Thoracic aorta (tissue), 2 donors: ENCODE results near the gene CEP104. TPM values are rescaled to one million over a fixed set of nuclear protein-coding genes. Genes with fewer than 3 reads are reported as not detected.

Source experiments
- ATAC-seq: fragments of 150-250 bp; one replicate; pipeline ENCODE4 v1.8.0; 2017; ENCODE audit warnings: low read depth; ENCODE audit not compliant: insufficient number of reproducible peaks, low FRiP score
- DNase-seq: peaks from one replicate; pipeline ENCODE4 v3.0.0-alpha.2; 2020; ENCODE audit warnings: low spot score
- H3K27ac ChIP-seq, 2 donors: fragments of 200-600 bp; sonication (generic); 1 replicate in 1 of 2; 2 replicates in 1 of 2; pipeline ENCODE4 v1.5.1; 2016; ENCODE audit warnings: mild to moderate bottlenecking in 2 of 2, moderate library complexity in 2 of 2
- H3K27me3 ChIP-seq: fragments of 200-600 bp; sonication (generic); replicated peaks from 2 replicates; pipeline ENCODE4 v1.6.0; 2016; ENCODE audit warnings: mild to moderate bottlenecking; ENCODE audit not compliant: insufficient read depth
- H3K36me3 ChIP-seq: fragments of 200-600 bp; sonication (generic); one replicate; pipeline ENCODE4 v1.5.1; 2016
- H3K4me1 ChIP-seq, 2 donors: fragments of 200-600 bp; sonication (generic); 1 replicate in 1 of 2; 2 replicates in 1 of 2; pipeline versions ENCODE4 v1.5.1 to v1.6.0; 2016; ENCODE audit warnings: low read depth in 2 of 2, mild to moderate bottlenecking in 1 of 2; ENCODE audit not compliant: control insufficient read depth in 1 of 2
- H3K4me3 ChIP-seq: fragments of 200-600 bp; sonication (generic); 2 replicates; pipeline ENCODE4 v1.5.1; 2016; ENCODE audit warnings: mild to moderate bottlenecking
- H3K9me3 ChIP-seq: fragments of 200-600 bp; sonication (generic); 2 replicates; pipeline ENCODE4 v1.5.1; 2016
- CTCF ChIP-seq: fragments of 200-600 bp; sonication (generic); IDR thresholded peaks from one replicate; pipeline ENCODE4 v1.5.1; 2019; ENCODE audit warnings: antibody characterized with exemption
- total RNA-seq, 2 donors: library from RNA; depleted of rRNA; stranded (reverse); fragments of >200 nt; gene quantifications; one replicate each; pipeline versions ENCODE4 v1.1.0 to v1.2.3, GENCODE V29; 2016

Gene CEP104
- total RNA-seq, 2 donors from 2014 or later, result 27.3 to 59.2 TPM

DNA sequence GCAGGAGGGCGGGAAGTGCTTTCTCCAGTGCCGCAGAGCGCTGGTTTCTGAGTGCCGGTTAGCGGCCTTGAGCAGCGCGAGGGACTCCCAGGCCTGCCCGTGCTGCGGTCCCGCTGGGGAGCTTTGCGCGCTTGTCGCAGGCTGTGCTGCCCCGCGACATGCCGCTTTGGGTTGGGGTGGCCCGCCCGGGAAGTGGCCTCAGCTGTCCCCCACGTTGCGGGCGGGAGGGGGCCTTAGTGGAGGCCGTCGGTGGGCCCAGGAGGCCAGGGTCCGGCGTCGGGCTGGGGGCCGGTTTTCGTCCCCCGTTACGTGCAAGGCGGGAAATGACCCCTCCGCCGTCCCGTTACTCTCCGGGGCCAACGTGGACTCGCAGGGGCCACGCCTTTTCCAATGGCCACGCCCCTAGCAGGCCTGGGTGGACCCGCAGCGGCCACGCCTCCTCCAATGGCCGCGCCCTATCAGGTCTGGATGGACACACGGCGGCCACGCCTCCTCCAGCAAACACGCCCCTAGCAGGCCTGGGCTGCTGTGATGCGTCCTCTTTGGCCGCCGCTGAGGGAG, 44.0 kb upstream of the CEP104 start:
- Histone ChIP-seq H3K27me3 (no peaks in the 10 kb centered on the region), H3K9me3 (peaks cover 6% of the 10 kb centered on the region), H3K27ac (peak overlapping the region; percentile 87 to 98), H3K4me1 (peaks cover 7 to 10% of the 10 kb centered on the region in 2 donors), H3K4me3 (peak overlapping the region; percentile 99), H3K36me3 (no peaks in the 10 kb centered on the region)
- DNase-seq, result peak; percentile 92
- peak; percentile 70 for ATAC-seq
- TF ChIP-seq CTCF, result no peak

DNA sequence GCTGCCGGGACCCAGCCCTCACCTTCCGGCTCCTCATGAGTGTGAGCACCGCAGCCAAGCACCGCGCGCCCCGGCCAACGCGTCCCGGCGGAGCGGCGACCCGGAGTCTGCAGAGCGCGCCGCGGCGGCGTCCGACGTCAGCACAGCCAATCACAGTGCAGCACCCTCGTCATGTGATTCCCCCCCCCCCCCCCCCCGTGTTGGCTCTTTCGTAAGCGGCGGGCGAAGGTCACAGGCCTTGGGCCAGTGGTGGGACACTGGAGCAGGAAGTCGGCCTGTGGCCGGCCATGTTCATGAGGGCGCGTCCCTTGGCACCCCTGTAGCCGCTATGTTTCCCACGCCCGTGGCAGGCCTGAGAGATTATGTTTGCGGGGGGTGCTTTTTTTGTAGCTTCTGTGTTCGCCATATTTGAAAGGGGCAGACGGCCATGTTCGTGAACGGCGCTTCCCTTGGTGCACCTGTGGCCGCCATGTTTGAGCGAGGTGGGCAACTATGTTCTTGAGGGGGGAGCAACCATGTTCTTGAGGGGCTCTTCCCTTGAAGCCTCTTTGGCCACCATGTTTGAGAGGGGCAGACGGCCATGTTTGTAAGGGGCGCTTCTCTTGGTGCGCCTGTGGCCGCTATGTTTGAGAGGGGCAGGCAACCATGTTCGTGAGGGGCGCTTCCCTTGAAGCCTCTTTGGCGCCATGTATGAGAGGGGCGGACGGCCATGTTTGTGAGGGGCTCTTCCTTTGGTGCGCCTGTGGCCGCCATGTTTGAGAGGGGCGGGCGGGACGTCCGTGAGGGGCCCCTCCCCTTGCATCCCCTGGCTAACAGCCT, 43.3 kb upstream of the CEP104 start, which contains the start of gene C1orf174:
TSS of gene C1orf174 (minus strand) at position 123 of the 819 bp plus-strand sequence. CDS start at position 37, 86 bp downstream.
- Histone ChIP-seq H3K4me3 (peak within 1 kb of the TSS; percentile 99), H3K36me3 (no peaks in the 10 kb centered on the region), H3K9me3 (peaks cover 6% of the 10 kb centered on the region), H3K4me1 (peaks cover 7 to 10% of the 10 kb centered on the region in 2 donors), H3K27ac (peak within 1 kb of the TSS; percentile 87 to 98), H3K27me3 (no peaks in the 10 kb centered on the region)
- DNase-seq, result peak; percentile 94
- no peak for TF ChIP-seq CTCF
- peak; percentile 90 for ATAC-seq

- no peaks in the 10 kb centered on the region for H3K27me3 ChIP-seq
- no peak for ATAC-seq
- DNase-seq, result no peak
- peak overlapping the region; percentile 87 to 98 for H3K27ac ChIP-seq
- H3K4me1 ChIP-seq, result peaks cover 7 to 10% of the 10 kb centered on the region in 2 donors
- H3K9me3 ChIP-seq, result peaks cover 6% of the 10 kb centered on the region
- H3K4me3 ChIP-seq, result peak overlapping the region; percentile 99
- H3K36me3 ChIP-seq, result no peaks in the 10 kb centered on the region
- TF ChIP-seq CTCF, result no peak
Measured at GRCh38 chr1:3899754-3900149, 42.7 kb upstream of the CEP104 start.

DNA sequence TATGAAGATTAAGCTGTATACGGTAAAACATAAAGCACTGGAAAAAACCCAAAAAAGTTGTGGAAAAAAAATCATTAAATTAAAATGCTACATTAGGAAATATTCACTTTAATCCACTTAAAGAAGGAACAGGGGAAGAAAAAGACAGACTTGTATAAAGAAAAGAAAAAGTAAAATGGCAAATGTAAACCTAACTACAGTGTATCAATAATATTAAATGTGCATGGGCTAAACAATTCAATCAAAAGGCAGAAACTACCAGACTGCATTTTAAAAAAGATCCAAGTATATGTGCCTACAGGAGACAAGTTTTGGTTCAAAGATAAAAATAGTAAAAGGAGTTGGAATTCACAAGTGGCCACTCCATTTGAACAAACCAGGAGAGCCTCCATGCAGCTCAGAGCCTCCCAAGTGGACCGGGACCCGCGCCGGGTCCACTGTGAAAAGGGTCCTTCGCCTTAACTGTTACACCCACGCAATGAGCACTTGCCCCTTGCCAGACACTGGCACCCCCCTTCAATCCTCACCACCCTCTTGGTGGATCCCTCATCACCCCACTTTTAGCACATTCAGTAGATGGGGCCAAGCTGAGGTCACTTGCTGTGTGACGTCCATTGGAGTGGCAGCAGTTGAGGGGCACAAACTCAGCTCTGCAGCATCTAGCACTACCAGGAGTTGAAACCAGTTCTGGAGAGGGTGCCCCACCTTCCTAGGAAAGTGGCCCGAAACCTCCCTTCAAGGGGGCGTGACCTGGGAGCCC, 42.2 kb upstream of the CEP104 start:
- H3K9me3 ChIP-seq, result peaks cover 6% of the 10 kb centered on the region
- DNase-seq, result no peak
- H3K27ac ChIP-seq, result peak overlapping the region; percentile 87 to 98
- no peaks in the 10 kb centered on the region for H3K27me3 ChIP-seq
- no peak for ATAC-seq
- TF ChIP-seq CTCF, result no peak
- H3K4me3 ChIP-seq, result peak overlapping the region; percentile 99
- H3K36me3 ChIP-seq, result no peaks in the 10 kb centered on the region
- peaks cover 7 to 10% of the 10 kb centered on the region in 2 donors for H3K4me1 ChIP-seq

- Histone ChIP-seq H3K27ac (no peak overlapping the region), H3K36me3 (no peaks in the 10 kb centered on the region), H3K9me3 (peaks cover 6% of the 10 kb centered on the region), H3K27me3 (no peaks in the 10 kb centered on the region), H3K4me1 (peaks cover 7 to 10% of the 10 kb centered on the region in 2 donors), H3K4me3 (no peak overlapping the region)
- DNase-seq (no peak), ATAC-seq (no peak)
- TF ChIP-seq CTCF, result no peak
Measured at GRCh38 chr1:3898475-3898735, 41.4 kb upstream of the CEP104 start.
